Neuronal stem cell (in vitro differentiated cells): Measurements from ENCODE around the gene SAPCD1.

Source experiments
- DNase-seq: peaks from one replicate; pipeline ENCODE4 v3.0.0-alpha.2; 2013; ENCODE audit warnings: low spot score
- H2AFZ ChIP-seq: one replicate; pipeline ENCODE4 v1.6.1; 2013; ENCODE audit warnings: mild to moderate bottlenecking, low read length, inconsistent platforms
- H2AK5ac ChIP-seq: 2 replicates; pipeline ENCODE4 v1.6.1; 2013; ENCODE audit warnings: low read depth, mild to moderate bottlenecking, inconsistent platforms, low read length, moderate library complexity, mixed read lengths
- H2BK120ac ChIP-seq: 2 replicates; pipeline ENCODE4 v1.6.1; 2013; ENCODE audit warnings: low read depth, mild to moderate bottlenecking, inconsistent platforms, low read length, moderate library complexity, mixed read lengths
- H2BK12ac ChIP-seq: one replicate; pipeline ENCODE4 v1.6.1; 2013; ENCODE audit warnings: low read length, inconsistent platforms
- H2BK15ac ChIP-seq: 2 replicates; pipeline ENCODE4 v1.6.1; 2013; ENCODE audit warnings: mild to moderate bottlenecking, low read length, inconsistent platforms, mixed read lengths
- H2BK5ac ChIP-seq: one replicate; pipeline ENCODE4 v1.6.1; 2013; ENCODE audit warnings: inconsistent platforms, mild to moderate bottlenecking, low read length, moderate library complexity
- H3K14ac ChIP-seq: one replicate; pipeline ENCODE4 v1.6.1; 2013; ENCODE audit warnings: low read length, inconsistent platforms
- H3K18ac ChIP-seq: 2 replicates; pipeline ENCODE4 v1.6.1; 2013; ENCODE audit warnings: low read length, inconsistent platforms
- H3K23ac ChIP-seq: 2 replicates; pipeline ENCODE4 v1.6.1; 2013; ENCODE audit warnings: low read depth, mild to moderate bottlenecking, mixed read lengths, low read length, inconsistent platforms; ENCODE audit not compliant: poor library complexity
- H3K27ac ChIP-seq: replicated peaks from 3 replicates; pipeline ENCODE4 v1.5.1; 2013; ENCODE audit warnings: low read length, inconsistent platforms
- H3K27me3 ChIP-seq, 3 experiments: 2 replicates each; pipeline ENCODE4 v1.6.1; 2013; ENCODE audit warnings: low read length in 3 of 3, mild to moderate bottlenecking in 2 of 3, inconsistent platforms in 1 of 3, low read depth in 1 of 3, mixed read lengths in 1 of 3, moderate library complexity in 1 of 3; ENCODE audit not compliant: control insufficient read depth in 3 of 3, insufficient read depth in 3 of 3
- H3K36me3 ChIP-seq, 2 donors: replicated peaks in 1 of 2; 2 replicates each; pipeline ENCODE4 v1.6.1; 2013; ENCODE audit warnings: low read length in 2 of 2; ENCODE audit not compliant: control insufficient read depth in 2 of 2, insufficient read depth in 2 of 2
- H3K4ac ChIP-seq: 2 replicates; pipeline ENCODE4 v1.6.1; 2013; ENCODE audit warnings: inconsistent platforms, mild to moderate bottlenecking, low read length, moderate library complexity
- H3K4me1 ChIP-seq, 2 donors: 1 replicate in 1 of 2; 2 replicates in 1 of 2; pipeline ENCODE4 v1.6.1; 2013; ENCODE audit warnings: low read length in 2 of 2, low read depth in 1 of 2; ENCODE audit not compliant: control insufficient read depth in 2 of 2, insufficient read depth in 1 of 2
- H3K4me2 ChIP-seq: one replicate; pipeline ENCODE4 v1.6.1; 2013; ENCODE audit warnings: mild to moderate bottlenecking, low read length, inconsistent platforms; ENCODE audit not compliant: insufficient read depth, poor library complexity, severe bottlenecking
- H3K4me3 ChIP-seq, 2 donors: 2 replicates each; pipeline ENCODE4 v1.5.1; 2013; ENCODE audit warnings: low read length in 2 of 2, mild to moderate bottlenecking in 2 of 2, inconsistent platforms in 1 of 2, moderate library complexity in 1 of 2
- H3K79me1 ChIP-seq: one replicate; pipeline ENCODE4 v1.6.1; 2013; ENCODE audit warnings: low read depth, mild to moderate bottlenecking, inconsistent platforms, low read length, moderate library complexity
- H3K9ac ChIP-seq: one replicate; pipeline ENCODE4 v1.6.1; 2013; ENCODE audit warnings: mild to moderate bottlenecking, low read depth, low read length, inconsistent platforms; ENCODE audit not compliant: poor library complexity
- H3K9me3 ChIP-seq, 2 donors: replicated peaks in 1 of 2; 2 replicates each; pipeline versions ENCODE3 to v1.6.1; 2013; ENCODE audit warnings: low read length in 2 of 2, mild to moderate bottlenecking in 2 of 2, inconsistent platforms in 1 of 2, low read depth in 1 of 2, mixed read lengths in 1 of 2, moderate library complexity in 1 of 2; ENCODE audit not compliant: control insufficient read depth in 2 of 2, insufficient read depth in 1 of 2
- H4K8ac ChIP-seq: one replicate; pipeline ENCODE4 v1.6.1; 2013; ENCODE audit warnings: low read depth, mild to moderate bottlenecking, inconsistent platforms, low read length, moderate library complexity
- H4K91ac ChIP-seq: one replicate; pipeline ENCODE4 v1.6.1; 2013; ENCODE audit warnings: low read length, low read depth, mild to moderate bottlenecking, inconsistent platforms; ENCODE audit not compliant: poor library complexity
- WGBS, 2 donors: extraction: QIAGEN DNeasy Blood & Tissue Kit; methylation state at CpG; one replicate each; pipeline ENCODE4 v1.1.7; 2013; ENCODE audit warnings: missing lambda C conversion rate in 2 of 2, mixed read lengths in 1 of 2; ENCODE audit not compliant: insufficient read length in 2 of 2, insufficient replicate concordance in 1 of 2; ENCODE audit errors: extremely low coverage in 2 of 2; 5-methylcytosine and 5-hydroxymethylcytosine counted together

The SAPCD1 gene

GRCh38 chr6:31723980-31724691, 38.3 kb upstream of the SAPCD1 start:
- H3K79me1 ChIP-seq, result peaks cover 7% of the 10 kb centered on the region
- H3K18ac ChIP-seq, result peak overlapping the region; percentile 49
- H3K23ac ChIP-seq, result peak overlapping the region; percentile 57
- H3K4me2 ChIP-seq, result no peak overlapping the region
- WGBS, 2 donors, result no CpG with 5 or more reads among the region's 25 CpGs
- no peak overlapping the region for H2BK12ac ChIP-seq
- H3K14ac ChIP-seq, result no peak overlapping the region
- H3K27ac ChIP-seq, result no peak overlapping the region
- H3K27me3 ChIP-seq, result no peaks in the 10 kb centered on the region
- H2BK5ac ChIP-seq, result peak overlapping the region; percentile 57
- no peak overlapping the region for H3K4ac ChIP-seq
- H3K36me3 ChIP-seq, result peaks cover 32 to 46% of the 10 kb centered on the region in 2 donors
- peaks cover 4 to 5% of the 10 kb centered on the region in 2 donors for H3K4me1 ChIP-seq
- H3K9ac ChIP-seq, result peak overlapping the region; percentile 36
- H4K91ac ChIP-seq, result no peak overlapping the region
- DNase-seq, result no peak
- no peak overlapping the region for H4K8ac ChIP-seq
- H2BK120ac ChIP-seq, result no peak overlapping the region
- no peaks in the 10 kb centered on the region for H3K9me3 ChIP-seq
- no peak overlapping the region for H2AFZ ChIP-seq
- no peak overlapping the region for H2AK5ac ChIP-seq
- no peak overlapping the region for H2BK15ac ChIP-seq
- H3K4me3 ChIP-seq, result no peak overlapping the region

GRCh38 chr6:31725502-31726350, 36.7 kb upstream of the SAPCD1 start:
- H3K27me3 ChIP-seq, result no peaks in the 10 kb centered on the region
- peaks cover 7% of the 10 kb centered on the region for H3K79me1 ChIP-seq
- DNase-seq, result no peak
- H4K91ac ChIP-seq, result no peak overlapping the region
- H3K4me3 ChIP-seq, result no peak overlapping the region
- peaks cover 7 to 10% of the 10 kb centered on the region in 2 donors for H3K4me1 ChIP-seq
- no peak overlapping the region for H3K23ac ChIP-seq
- no peak overlapping the region for H3K14ac ChIP-seq
- no CpG with 5 or more reads among the region's 12 CpGs for WGBS, 2 donors
- H2AFZ ChIP-seq, result no peak overlapping the region
- peaks cover 35 to 51% of the 10 kb centered on the region in 2 donors for H3K36me3 ChIP-seq
- no peak overlapping the region for H2BK120ac ChIP-seq
- no peak overlapping the region for H2BK12ac ChIP-seq
- H3K4me2 ChIP-seq, result no peak overlapping the region
- H2AK5ac ChIP-seq, result no peak overlapping the region
- H2BK5ac ChIP-seq, result no peak overlapping the region
- H3K27ac ChIP-seq, result no peak overlapping the region
- no peak overlapping the region for H4K8ac ChIP-seq
- no peak overlapping the region for H3K9ac ChIP-seq
- H3K4ac ChIP-seq, result no peak overlapping the region
- no peak overlapping the region for H2BK15ac ChIP-seq
- no peaks in the 10 kb centered on the region for H3K9me3 ChIP-seq
- H3K18ac ChIP-seq, result no peak overlapping the region

- Histone ChIP-seq H3K4ac (no peak overlapping the region), H2BK12ac (no peak overlapping the region), H3K18ac (no peak overlapping the region), H3K4me3 (no peak overlapping the region), H3K27ac (no peak overlapping the region), H2AFZ (no peak overlapping the region), H3K9me3 (no peaks in the 10 kb centered on the region), H3K79me1 (peaks cover 7% of the 10 kb centered on the region), H3K9ac (no peak overlapping the region), H3K36me3 (peaks cover 46 to 66% of the 10 kb centered on the region in 2 donors), H2AK5ac (no peak overlapping the region), H3K23ac (no peak overlapping the region), H4K91ac (no peak overlapping the region), H2BK15ac (no peak overlapping the region), H3K14ac (no peak overlapping the region), H4K8ac (no peak overlapping the region), H3K4me1 (peaks cover 9 to 13% of the 10 kb centered on the region in 2 donors), H2BK120ac (no peak overlapping the region), H3K27me3 (no peaks in the 10 kb centered on the region), H3K4me2 (no peak overlapping the region), H2BK5ac (no peak overlapping the region)
- no peak for DNase-seq
- no CpG with 5 or more reads among the region's 7 CpGs for WGBS, 2 donors
These were observed 35.3 kb upstream of the SAPCD1 start for GRCh38 chr6:31727034-31727716.
